Amygdala (tissue), 56 donors: Measurements from ENCODE around the gene SERGEF.

Source experiments
- DNase-seq, 56 donors: peaks; one replicate each; lab custom pipeline; 2025; lab: John Stamatoyannopoulos, UW

The SERGEF gene

DNA sequence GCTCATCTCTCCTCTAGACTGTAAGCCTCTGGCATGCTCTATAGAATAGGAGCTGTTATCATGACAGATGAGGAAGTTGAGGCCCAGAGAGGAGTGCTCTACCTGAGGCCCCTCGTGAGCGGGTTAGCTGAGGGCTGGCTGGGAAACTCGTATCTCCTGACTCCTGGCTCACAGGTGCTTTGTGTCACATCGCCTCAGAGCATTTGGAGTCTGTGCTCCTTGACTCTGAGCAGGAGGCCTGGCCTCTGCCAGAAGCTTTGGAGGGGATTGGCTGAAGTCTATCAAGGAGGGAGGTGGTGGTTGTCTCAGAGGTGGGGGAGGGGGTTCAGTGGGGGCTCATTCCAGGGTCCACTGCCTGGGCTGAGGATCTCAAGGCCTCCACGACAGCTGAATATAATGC, 270.8 kb downstream of the SERGEF start:
- no peak for DNase-seq

DNA sequence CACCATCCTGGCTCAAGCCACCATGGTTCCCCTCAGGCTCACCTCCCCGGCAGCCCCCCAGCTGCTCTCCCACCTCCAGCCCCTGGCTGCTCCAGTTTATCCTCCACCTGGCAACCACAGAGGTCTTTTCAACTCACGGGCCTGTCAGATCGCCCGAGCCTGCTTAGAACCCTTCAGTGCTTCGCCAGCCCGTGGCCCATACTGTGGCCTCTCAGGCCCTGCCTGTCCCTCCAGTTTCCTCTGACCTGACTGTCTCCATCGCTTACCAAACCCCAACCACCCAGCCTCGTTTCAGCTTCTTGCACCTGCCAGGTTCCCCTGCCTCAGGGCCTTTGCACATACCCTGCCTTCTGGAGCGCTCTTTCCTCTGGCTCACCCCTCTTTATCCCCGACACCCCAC, 271.4 kb downstream of the SERGEF start:
- DNase-seq: no peak

DNA sequence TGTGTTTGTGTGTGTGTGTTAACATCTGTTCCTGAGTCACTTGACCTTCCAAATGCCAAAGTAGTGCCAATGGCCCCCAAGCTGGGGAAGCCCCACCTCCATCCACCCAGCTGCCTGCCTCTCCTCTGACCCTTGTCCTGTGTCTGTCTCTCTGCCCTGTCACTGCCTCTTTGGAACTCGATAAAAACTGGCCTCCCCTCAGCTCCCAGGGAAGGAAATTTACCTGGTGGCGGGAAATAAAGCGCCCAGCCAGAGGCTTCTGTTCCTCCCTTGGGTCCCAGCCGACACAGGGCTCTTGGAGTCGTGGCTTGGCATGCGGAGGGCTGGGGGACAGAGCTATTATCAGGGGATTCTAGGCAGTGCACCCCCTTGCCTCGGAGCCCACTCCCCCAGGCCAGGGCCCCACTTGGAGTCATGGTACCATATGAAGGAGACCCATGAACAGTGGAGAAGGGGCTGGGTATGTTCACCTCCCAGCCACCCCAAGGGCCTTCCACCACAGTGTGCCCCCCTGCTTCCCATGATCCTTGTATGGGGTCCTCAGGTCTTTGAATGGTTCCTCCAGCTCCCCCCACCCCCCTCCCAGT, 272.1 kb downstream of the SERGEF start:
- no peak for DNase-seq

DNA sequence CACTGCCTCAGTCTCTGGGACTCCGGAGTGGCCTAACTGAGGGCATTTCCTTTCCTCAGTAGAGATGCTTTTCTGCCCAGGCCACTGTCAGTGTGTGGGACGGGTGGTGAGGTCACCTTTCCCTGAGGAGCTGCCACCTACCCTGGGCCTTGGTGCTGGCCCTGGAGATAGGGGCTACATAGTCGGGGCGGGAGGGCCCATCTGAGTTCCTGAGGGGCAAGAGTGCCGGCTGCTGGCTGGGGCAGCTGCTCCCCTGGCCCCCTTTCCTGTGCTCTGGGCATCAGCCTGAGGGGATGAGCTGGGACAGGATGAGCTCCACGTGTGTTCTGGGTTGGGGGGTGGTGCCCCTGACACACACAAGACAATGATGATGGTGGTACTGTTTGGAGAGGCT, 272.9 kb downstream of the SERGEF start:
- DNase-seq: no peak

DNA sequence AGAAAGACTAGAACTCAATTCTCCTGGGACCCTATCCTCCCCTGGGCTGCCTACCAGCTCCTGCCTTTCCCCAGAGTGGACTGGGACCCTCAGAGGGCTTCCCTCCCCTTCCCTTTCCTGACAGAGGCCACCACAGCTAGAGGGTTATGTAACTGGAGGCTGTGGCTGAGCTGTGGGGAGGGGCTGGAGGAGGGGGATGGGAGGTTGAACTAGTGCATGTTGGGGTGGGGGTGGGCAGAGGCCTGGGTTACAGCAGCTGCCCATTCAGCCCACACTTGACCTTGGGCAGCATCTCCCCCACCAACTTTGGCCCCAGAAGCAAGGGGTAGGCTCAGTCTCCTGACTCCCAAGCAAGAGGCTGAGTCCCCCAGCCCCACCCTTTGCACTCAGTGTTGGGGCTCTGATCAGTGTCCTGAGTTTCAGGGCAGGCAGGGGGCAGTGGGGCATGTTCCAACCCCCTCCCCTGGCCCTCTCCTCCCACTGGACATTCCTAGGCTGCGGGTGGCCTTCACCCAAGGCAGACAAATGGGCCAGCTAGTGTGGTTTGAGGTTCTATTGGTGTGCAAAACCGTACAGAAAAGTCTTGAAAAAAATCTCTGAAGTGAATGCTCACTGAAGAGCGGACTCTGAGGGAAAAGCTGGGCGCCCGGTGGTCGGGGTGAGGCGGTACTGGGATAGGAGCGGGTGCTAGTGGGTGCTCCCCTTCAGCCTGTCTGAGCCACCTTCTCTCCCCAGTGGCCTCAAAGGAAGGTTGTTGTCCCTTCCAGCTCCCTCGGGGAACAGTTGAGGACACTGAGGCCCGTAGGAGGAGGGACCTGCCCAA, 274.5 kb downstream of the SERGEF start:
- DNase-seq: no peak
